Activated T-helper 2 cell treated with anti-CD3 and anti-CD28 coated beads, Interferon-gamma antibody, Interleukin-2, Interleukin-4, amounts not matched to agents 10 μg/mL and 5 μg/mL and 100 μg/mL, durations not matched to agents 14 hours and 24 hours and 36 hours (primary cell): ENCODE results near the gene MRPS18B. TPM values are rescaled to one million over a fixed set of nuclear protein-coding genes. Genes with fewer than 3 reads are reported as not detected.
"Not testable (repeated sequence)": the region's sequence is repeated elsewhere in the genome, so short reads cannot be mapped to it uniquely, and the experiment has no call there.

Experiments used
- DNase-seq: peaks from one replicate; pipeline ENCODE4 v3.0.0; 2021; ENCODE audit warnings: low spot score
- H3K27ac Mint-ChIP-seq: one replicate; pipeline ENCODE4 v1.8.0; 2021; ENCODE audit warnings: mixed read lengths
- H3K27me3 Mint-ChIP-seq: one replicate; pipeline ENCODE4 v1.8.0; 2021; ENCODE audit warnings: low read depth, mixed read lengths
- H3K36me3 Mint-ChIP-seq: one replicate; pipeline ENCODE4 v1.8.0; 2021; ENCODE audit warnings: low read depth, mixed read lengths
- H3K4me1 Mint-ChIP-seq: one replicate; pipeline ENCODE4 v1.8.0; 2021; ENCODE audit warnings: low read depth, mixed read lengths
- H3K4me3 Mint-ChIP-seq: one replicate; pipeline ENCODE4 v1.8.0; 2021; ENCODE audit warnings: low read depth, mild to moderate bottlenecking, moderate library complexity, mixed read lengths
- H3K9me3 Mint-ChIP-seq: one replicate; pipeline ENCODE4 v1.8.0; 2021; ENCODE audit warnings: mixed read lengths
- intact Hi-C: fragments of 100-400 bp; cut with micrococcal nuclease; formaldehyde crosslinking; loops from one replicate; pipeline ENCODE4 v1.15.1; 2023
- total RNA-seq: library from RNA; stranded (reverse); gene quantifications from 2 replicates; pipeline ENCODE4 v1.2.3, GENCODE V29; 2022

The MRPS18B gene
- total RNA-seq, 1 donor from 2014 or later = 74.9 TPM

DNA sequence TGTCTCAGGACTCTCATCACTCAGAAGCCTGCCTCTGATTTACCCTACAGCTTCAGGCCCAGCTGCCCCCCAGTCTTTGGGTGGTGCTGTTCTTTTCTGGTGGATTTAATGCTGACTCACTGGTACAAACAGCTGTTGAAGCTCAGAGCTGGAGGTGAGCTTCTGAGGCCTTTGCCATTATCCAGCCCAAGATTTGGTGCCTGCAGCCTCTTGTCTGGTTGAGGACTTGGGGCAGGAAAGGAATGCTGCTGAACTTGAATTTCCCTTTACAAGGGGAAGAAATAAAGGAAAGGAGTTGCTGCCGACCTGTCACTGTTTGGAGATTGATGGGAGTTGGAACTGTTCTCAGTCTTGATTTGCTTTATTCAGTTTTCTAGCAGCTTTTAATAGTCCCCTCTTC is 26.6 kb upstream of the MRPS18B start:
- Mint-ChIP-seq H3K36me3 (peaks cover 71% of the 10 kb centered on the region), H3K9me3 (no peaks in the 10 kb centered on the region), H3K4me3 (no peak overlapping the region), H3K4me1 (peaks cover 1% of the 10 kb centered on the region), H3K27me3 (no peaks in the 10 kb centered on the region), H3K27ac (no peak overlapping the region)
- DNase-seq = no peak
- intact Hi-C loops = no loop called here

DNA sequence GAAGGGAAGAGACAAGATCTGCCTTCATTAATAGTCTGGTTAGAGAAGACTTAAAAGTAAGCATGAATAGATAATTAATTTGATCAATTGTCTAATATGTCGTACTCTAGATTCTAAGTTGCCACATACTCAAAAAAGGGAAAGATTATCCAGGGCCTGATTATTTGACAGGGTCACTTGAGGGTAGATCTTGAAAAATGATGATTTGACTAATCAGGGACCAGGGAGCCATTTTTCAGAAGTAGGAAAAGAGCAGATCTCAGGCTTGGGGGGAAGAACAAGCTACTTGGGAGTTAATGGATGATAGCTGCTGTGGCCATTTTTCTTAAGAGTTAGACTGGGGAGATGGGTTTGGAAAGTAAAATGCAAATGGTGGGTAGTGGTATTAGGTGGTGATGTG is 25.4 kb upstream of the MRPS18B start:
- H3K4me3 Mint-ChIP-seq = no peak overlapping the region
- peaks cover 3% of the 10 kb centered on the region for H3K4me1 Mint-ChIP-seq
- intact Hi-C loops = no loop called here
- H3K36me3 Mint-ChIP-seq = peaks cover 63% of the 10 kb centered on the region
- no peaks in the 10 kb centered on the region for H3K9me3 Mint-ChIP-seq
- DNase-seq = no peak
- no peak overlapping the region for H3K27ac Mint-ChIP-seq
- no peaks in the 10 kb centered on the region for H3K27me3 Mint-ChIP-seq

DNA sequence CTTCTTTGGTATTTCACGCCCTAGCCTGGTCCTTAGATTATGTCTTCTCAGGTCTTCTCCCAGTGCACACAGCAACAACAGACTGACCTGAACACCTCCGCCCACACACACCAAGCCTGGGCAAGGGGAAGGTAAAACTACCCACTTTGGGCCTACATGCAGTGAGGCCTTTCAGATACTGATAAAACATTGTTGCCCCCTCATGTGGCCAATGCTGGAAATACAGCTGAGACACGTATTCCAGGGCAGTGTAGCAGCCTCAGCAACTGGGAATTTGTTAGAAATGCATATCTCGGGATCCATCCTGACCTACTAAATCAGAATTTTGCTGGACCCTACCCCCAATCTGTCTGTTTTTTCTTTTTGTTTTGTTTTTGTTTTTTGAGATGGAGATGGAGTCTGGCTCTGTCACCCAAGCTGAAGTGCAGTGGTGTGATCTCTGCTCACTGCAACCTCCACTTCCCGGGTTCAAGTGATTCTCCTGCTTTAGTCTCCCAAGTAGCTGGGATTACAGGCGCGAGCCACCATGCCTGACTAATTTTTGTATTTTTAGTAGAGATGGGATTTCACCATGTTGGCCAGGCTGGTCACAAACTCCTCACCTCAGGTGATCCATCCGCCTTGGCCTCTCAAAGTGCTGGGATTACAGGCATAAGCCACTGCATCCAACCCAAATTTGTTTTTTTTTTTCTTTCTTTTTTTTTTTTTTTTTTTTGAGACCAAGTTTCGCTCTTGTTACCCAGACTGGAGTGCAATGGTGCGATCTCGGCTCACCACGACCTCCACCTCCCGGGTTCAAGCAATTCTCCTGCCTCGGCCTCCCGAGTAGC is 20.1 kb upstream of the MRPS18B start:
- H3K9me3 Mint-ChIP-seq = not testable (repeated sequence)
- intact Hi-C loops = loop anchor here (1.0 to 5.0 kb wide), 2 partner anchors 55 to 114 kb away; no protein-coding TSS in a partner anchor
- peak overlapping the region; percentile 39 for H3K27ac Mint-ChIP-seq

DNA sequence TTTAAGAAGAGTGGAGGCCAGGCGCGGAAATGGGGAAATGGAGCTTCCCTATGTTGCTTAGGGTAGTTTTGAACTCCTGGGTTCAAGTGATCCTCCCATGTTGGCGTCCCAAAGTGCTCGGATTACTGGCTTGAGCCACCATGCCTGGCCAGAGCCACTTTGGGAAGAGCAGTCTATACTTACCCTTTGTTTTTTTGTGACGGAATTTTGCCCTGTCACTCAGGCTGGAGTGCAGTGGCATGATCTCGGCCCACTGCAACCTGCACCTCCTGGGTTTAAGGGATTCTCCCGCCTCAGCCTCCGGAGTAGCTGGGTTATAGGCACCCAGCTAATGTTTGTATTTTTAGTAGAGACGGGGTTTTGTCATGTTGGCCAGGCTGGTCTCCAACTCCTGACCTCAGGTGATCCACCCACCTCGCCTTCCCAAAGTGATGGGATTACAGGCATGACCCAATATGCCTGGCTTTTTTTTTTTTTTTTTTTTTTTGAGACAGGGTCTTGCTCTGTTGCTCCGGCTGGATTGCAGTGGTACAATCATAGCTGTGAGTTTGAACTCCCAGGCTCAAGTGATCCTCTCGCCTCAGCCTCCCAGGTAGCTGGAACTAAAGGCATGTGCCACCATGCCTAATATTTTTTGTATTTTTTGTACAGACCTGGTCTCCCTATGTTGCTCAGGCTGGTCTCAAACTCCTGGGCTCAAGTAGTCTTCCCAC is 18.6 kb upstream of the MRPS18B start:
- Mint-ChIP-seq H3K36me3 (peaks cover 59% of the 10 kb centered on the region), H3K27ac (no peak overlapping the region), H3K4me1 (peaks cover 2% of the 10 kb centered on the region)

More for the DNA sequence above, 20.1 kb upstream of the MRPS18B start:
- H3K4me1 Mint-ChIP-seq, H3K27me3 Mint-ChIP-seq, H3K4me3 Mint-ChIP-seq: not testable (repeated sequence)
- peaks cover 49% of the 10 kb centered on the region for H3K36me3 Mint-ChIP-seq
- peak; percentile 69 for DNase-seq

GRCh38 chr6:30599625-30600324 is 17.9 kb upstream of the MRPS18B start:
- H3K36me3 Mint-ChIP-seq = peaks cover 59% of the 10 kb centered on the region
- intact Hi-C loops = loop anchor here (5.0 kb wide), 1 partner anchor 57 kb away; no protein-coding TSS in a partner anchor

More for the DNA sequence above, 18.6 kb upstream of the MRPS18B start:
- intact Hi-C loops = loop anchor here (5.0 kb wide), 1 partner anchor 57 kb away; no protein-coding TSS in a partner anchor
- Mint-ChIP-seq H3K27me3 (no peaks in the 10 kb centered on the region), H3K9me3 (no peaks in the 10 kb centered on the region), H3K4me3 (no peak overlapping the region)
- no peak for DNase-seq

GRCh38 chr6:30600451-30600961 is 17.1 kb upstream of the MRPS18B start:
- no peaks in the 10 kb centered on the region for H3K9me3 Mint-ChIP-seq
- no peaks in the 10 kb centered on the region for H3K27me3 Mint-ChIP-seq
- H3K4me3 Mint-ChIP-seq = no peak overlapping the region
- no peak overlapping the region for H3K27ac Mint-ChIP-seq
- no peak for DNase-seq
- H3K4me1 Mint-ChIP-seq = peaks cover 2% of the 10 kb centered on the region
- H3K36me3 Mint-ChIP-seq = peaks cover 60% of the 10 kb centered on the region
- intact Hi-C loops = no loop called here

More at GRCh38 chr6:30599625-30600324, 17.9 kb upstream of the MRPS18B start:
- DNase-seq = no peak
- Mint-ChIP-seq H3K27ac (peak overlapping the region; percentile 63), H3K27me3 (no peaks in the 10 kb centered on the region), H3K4me3 (no peak overlapping the region), H3K4me1 (peaks cover 2% of the 10 kb centered on the region), H3K9me3 (no peaks in the 10 kb centered on the region)

DNA sequence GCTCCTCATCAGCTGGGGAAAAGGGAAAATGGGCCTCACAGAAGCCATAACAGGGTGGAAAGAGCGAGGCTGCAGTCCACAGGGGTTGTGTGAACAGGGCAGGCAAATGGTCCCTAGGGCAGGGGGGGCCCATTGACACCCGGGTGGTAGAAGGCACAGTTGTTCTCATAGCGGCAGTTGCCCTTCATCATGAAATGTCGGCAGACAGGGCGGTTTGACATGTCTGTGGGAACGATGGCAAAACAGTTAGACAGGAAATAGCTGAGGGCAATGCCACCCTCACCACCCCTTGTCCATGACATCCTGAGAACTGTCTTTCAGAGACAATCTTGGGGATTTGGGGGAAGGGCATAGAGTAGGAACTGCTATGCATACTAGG is 16.2 kb upstream of the MRPS18B start:
- Mint-ChIP-seq H3K4me3 (no peak overlapping the region), H3K27me3 (no peaks in the 10 kb centered on the region), H3K9me3 (no peaks in the 10 kb centered on the region), H3K27ac (no peak overlapping the region), H3K36me3 (peaks cover 66% of the 10 kb centered on the region), H3K4me1 (peaks cover 5% of the 10 kb centered on the region)
- intact Hi-C loops = no loop called here
- no peak for DNase-seq

DNA sequence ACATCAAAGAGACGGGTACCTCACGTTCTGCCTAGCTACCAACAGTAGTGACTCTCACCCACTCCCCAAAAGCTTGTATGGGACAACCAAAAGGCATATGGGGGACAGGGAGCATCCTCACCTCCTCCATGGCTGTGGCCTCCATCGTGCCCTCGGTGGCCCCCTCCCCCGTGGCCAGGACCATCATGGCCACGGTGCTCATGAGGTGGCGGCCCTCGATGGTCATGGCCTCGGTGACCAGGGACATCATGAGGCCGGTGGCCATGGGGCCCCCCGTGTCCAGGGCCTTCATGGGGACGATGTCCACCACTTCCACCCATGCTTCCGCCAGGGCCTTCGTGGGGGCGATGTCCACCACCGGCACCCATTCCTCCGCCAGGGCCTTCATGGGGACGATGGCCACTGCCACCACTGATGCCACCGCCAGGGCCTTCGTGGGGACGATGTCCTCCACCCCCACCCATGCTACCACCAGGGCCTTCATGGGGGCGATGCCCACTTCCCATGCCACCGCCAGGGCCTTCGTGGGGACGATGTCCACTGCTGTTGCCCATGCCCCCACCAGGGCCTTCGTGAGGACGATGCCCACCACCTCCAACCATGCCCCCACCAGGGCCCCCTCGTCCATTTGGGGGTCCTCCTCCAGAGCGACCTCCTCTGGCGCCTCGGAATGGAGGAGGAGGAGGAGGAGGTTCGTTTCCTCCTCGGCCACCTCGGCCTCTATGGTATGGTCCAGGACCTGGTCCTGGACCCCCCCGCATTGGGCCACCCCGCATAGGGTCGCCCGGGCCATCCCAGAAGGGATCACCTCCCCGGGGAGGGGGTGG is 15.6 kb upstream of the MRPS18B start:
- no peaks in the 10 kb centered on the region for H3K27me3 Mint-ChIP-seq
- H3K4me1 Mint-ChIP-seq = peaks cover 5% of the 10 kb centered on the region
- H3K27ac Mint-ChIP-seq = no peak overlapping the region
- H3K4me3 Mint-ChIP-seq = no peak overlapping the region
- peaks cover 70% of the 10 kb centered on the region for H3K36me3 Mint-ChIP-seq
- no peak for DNase-seq
- H3K9me3 Mint-ChIP-seq = no peaks in the 10 kb centered on the region
- intact Hi-C loops = no loop called here

DNA sequence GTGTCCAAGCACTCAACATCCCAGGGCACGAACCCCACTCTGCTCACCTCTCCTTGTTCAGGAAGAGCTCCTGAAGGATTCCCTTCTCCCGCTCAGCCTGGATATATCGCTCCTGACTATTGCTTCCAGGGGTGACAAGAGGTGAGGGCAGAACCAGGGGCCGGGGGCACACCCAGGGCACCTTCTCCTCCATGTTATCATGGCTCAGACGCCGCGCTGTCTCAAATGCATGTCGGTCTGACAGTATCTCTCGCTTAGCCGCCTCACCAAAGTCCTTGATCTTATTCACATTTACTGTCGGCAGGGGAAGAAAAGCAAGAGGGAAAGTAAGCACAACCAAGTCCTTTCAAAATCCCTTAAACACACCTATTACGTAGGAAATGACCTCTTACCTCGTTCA is 13.7 kb upstream of the MRPS18B start:
- DNase-seq = no peak
- Mint-ChIP-seq H3K27me3 (no peaks in the 10 kb centered on the region), H3K36me3 (peaks cover 82% of the 10 kb centered on the region), H3K9me3 (no peaks in the 10 kb centered on the region), H3K27ac (no peak overlapping the region), H3K4me1 (peaks cover 8% of the 10 kb centered on the region), H3K4me3 (no peak overlapping the region)
- intact Hi-C loops = no loop called here

DNA sequence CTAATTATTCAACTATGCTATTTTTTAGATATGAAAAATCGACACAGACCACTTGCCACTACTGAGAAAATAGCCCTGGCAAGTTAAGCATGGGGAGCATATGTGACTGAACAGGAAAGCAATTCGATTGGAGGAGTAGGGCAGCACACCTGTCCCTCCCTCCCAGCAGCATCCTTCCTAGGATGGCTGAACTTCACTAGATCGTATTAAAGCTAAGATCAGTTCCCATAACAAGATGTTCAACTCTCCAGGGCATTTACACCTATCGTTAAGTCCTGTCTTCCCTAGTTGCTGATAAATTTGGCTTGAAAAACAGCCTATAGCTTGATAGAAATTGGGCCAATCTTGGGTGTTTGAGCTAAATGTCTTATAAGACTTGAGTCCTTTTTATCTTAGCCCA is 7.6 kb upstream of the MRPS18B start:
- intact Hi-C loops = loop anchor here (10.0 kb wide), 1 partner anchor 935 kb away; the partner anchor contains the start of genes ATP6V1G2, DDX39B and NFKBIL1
- H3K4me3 Mint-ChIP-seq = no peak overlapping the region
- DNase-seq = no peak
- H3K9me3 Mint-ChIP-seq = no peaks in the 10 kb centered on the region
- peaks cover 90% of the 10 kb centered on the region for H3K36me3 Mint-ChIP-seq
- H3K4me1 Mint-ChIP-seq = peaks cover 57% of the 10 kb centered on the region
- no peaks in the 10 kb centered on the region for H3K27me3 Mint-ChIP-seq
- peak overlapping the region; percentile 23 for H3K27ac Mint-ChIP-seq

- Mint-ChIP-seq H3K4me3 (no peak overlapping the region), H3K27ac (peak overlapping the region; percentile 67), H3K36me3 (peaks cover 92% of the 10 kb centered on the region), H3K27me3 (no peaks in the 10 kb centered on the region), H3K9me3 (no peaks in the 10 kb centered on the region), H3K4me1 (peaks cover 55% of the 10 kb centered on the region)
- intact Hi-C loops = loop anchor here (10.0 kb wide), 1 partner anchor 933 kb away; the partner anchor contains the start of genes ATP6V1G2, DDX39B and NFKBIL1
- DNase-seq = no peak
Measured at GRCh38 chr6:30611150-30611855, 6.3 kb upstream of the MRPS18B start.
